Heart left ventricle (tissue), 16 donors: Measurements from ENCODE around the gene ANKRD45. TPM values are rescaled to one million over a fixed set of nuclear protein-coding genes. Genes with fewer than 3 reads are reported as not detected.
A peak's percentile ranks its signal among the peaks of the same experiment; 100 is the strongest.

Experiments used
- ATAC-seq, 4 donors: fragments of 200-7000 bp; cut with Tn5 transposase; one replicate each; pipeline ENCODE4 v1.9.1; 2020 to 2022; ENCODE audit warnings: moderate library complexity in 4 of 4, mild to moderate bottlenecking in 3 of 4, moderate number of reproducible peaks in 1 of 4
- DNase-seq, 5 donors: peaks; one replicate each; pipeline ENCODE4 v3.0.0-alpha.2; 2020
- H3K27ac ChIP-seq, 12 donors: fragments of 200-600 bp; sonication (generic) in 4 of 12; one replicate each; pipeline versions ENCODE4 v1.5.0 to v1.8.0; 2016 to 2022; ENCODE audit warnings: mild to moderate bottlenecking in 2 of 12
- H3K27me3 ChIP-seq, 9 donors: fragments of 200-600 bp; sonication (generic) in 2 of 9; one replicate each; pipeline versions ENCODE4 v1.5.1 to v1.8.0; 2016 to 2022; ENCODE audit warnings: mild to moderate bottlenecking in 3 of 9
- H3K36me3 ChIP-seq, 9 donors: fragments of 200-600 bp; sonication (generic) in 2 of 9; one replicate each; pipeline versions ENCODE4 v1.5.0 to v1.8.0; 2018 to 2022; ENCODE audit warnings: mild to moderate bottlenecking in 2 of 9
- H3K4me1 ChIP-seq, 12 donors: fragments of 200-600 bp; sonication (generic) in 4 of 12; one replicate each; pipeline versions ENCODE4 v1.5.0 to v1.8.0; 2016 to 2022; ENCODE audit warnings: mild to moderate bottlenecking in 3 of 12
- H3K4me3 ChIP-seq, 12 donors: fragments of 200-600 bp; sonication (generic) in 4 of 12; one replicate each; pipeline versions ENCODE4 v1.5.0 to v1.8.0; 2017 to 2022; ENCODE audit warnings: mild to moderate bottlenecking in 9 of 12, moderate library complexity in 4 of 12
- H3K9me3 ChIP-seq, 12 donors: fragments of 200-600 bp; sonication (generic) in 4 of 12; one replicate each; pipeline versions ENCODE4 v1.5.0 to v1.8.0; 2016 to 2022; ENCODE audit warnings: mild to moderate bottlenecking in 1 of 12
- CTCF ChIP-seq, 12 donors: fragments of 200-600 bp; sonication (generic) in 4 of 12; IDR thresholded peaks; one replicate each; pipeline versions ENCODE4 v1.5.0 to v1.8.0; 2018 to 2022; ENCODE audit warnings: antibody characterized with exemption in 12 of 12, mild to moderate bottlenecking in 5 of 12
- POLR2A ChIP-seq, 2 donors: fragments of 450-650 bp; IDR thresholded peaks; one replicate each; pipeline ENCODE4 v1.6.1; 2017; ENCODE audit warnings: antibody characterized with exemption in 2 of 2, mild to moderate bottlenecking in 2 of 2, moderate library complexity in 2 of 2
- WGBS, 4 donors: extraction: QIAGEN DNeasy Blood & Tissue Kit in 2 of 4; methylation state at CpG; one replicate each; pipeline versions ENCODE4 v1.1.5 to v1.1.7; 2013 to 2018; 5-methylcytosine and 5-hydroxymethylcytosine counted together
- intact Hi-C, 10 donors: fragments of 100-400 bp; cut with DNase I; formaldehyde crosslinking; loops; one replicate each; pipeline versions ENCODE4 v1.11.1 to v1.14.2; 2022
- polyA plus RNA-seq, 2 donors: library from polyadenylated mRNA; stranded (reverse); fragments of 200-250 nt; gene quantifications; one replicate each; pipeline ENCODE4 v1.2.3, GENCODE V29; 2013
- total RNA-seq, 9 donors: library from RNA; depleted of rRNA in 2 of 9; stranded (reverse); fragments of >200 nt in 2 of 9; fragmentation: NEBNext Ultra II Directional in 3 of 9; extraction: Animal tissue kit (Norgen Biotek cat#: 25700) in 3 of 9; gene quantifications; one replicate each; pipeline versions ENCODE4 v1.1.0 to v1.2.4, GENCODE V29; 2016 to 2023
- donor health status: ischemic (EF 13 %, LVEDD 7.1; RV severe dilation, severe dysfunction).
- donor health status: healthy with polysubstance abuse.
- donor health status: DM: no; HTN: yes; CAD: no.
- donor health status: DM: no; HTN: no; CAD: no.
- donor health status: ischemic (EF 25% LVEDD 6.9; RV normal size, moderate dysfunction).
- donor health status: ischemic (EF 25% LVEDD 5.7; RV mildly dilated, moderate dysfunction).
- donor health status: healthy.
- donor health status: DM: yes; HTN: yes; CAD: no.
- donor health status: ischemic (EF 35%, LVEDD 5.7; RV mildly dilated, moderate dysfunction).
- donor health status: nonischemic (EF 11% LVEDD 7.7; RV severe dilation, severe dysfunction).
- donor health status: DM: yes; HTN: yes; CAD: no.
- donor health status: PGD.
- donor health status: ischemic (EF 29% LVEDD 5.4; RV normal size, mild dysfunction).
- donor health status: nonischemic (EF 23%, LVEDD 6.1; RV moderate dilation, normal function).

Gene ANKRD45
- total and polyA plus RNA-seq, 11 donors: 0.18 to 0.27 (median 0.25) TPM; not detected in 6

- WGBS, 4 donors: 0 to 1% (median 0%) methylated on average over 43 of the region's 43 CpGs
These were observed 45.3 kb upstream of the ANKRD45 start, which contains the start of gene KLHL20 for GRCh38 chr1:173714759-173715537. Gene KLHL20 (plus strand): TSS chr1:173714981. CDS start chr1:173716044, 1,063 bp downstream.

GRCh38 chr1:173714441-173714758 is 44.7 kb upstream of the ANKRD45 start:
- ATAC-seq (no peak), DNase-seq (no peak)
- H3K27ac ChIP-seq: peak overlapping the region in 11 of 12 donors; percentile 85 to 95 (median 91)
- intact Hi-C loops: loop anchor here in 9 of 10 donors (2.0 to 10.0 kb wide), 7 partner anchors 110 to 292 kb away; partner anchors contain the start of genes PRDX6 (in 2 of the 9), CENPL (in 1 of the 9) and DARS2 (in 1 of the 9)
- peak overlapping the region; percentile 73 to 95 (median 81) for H3K4me3 ChIP-seq
- no peaks in the 10 kb centered on the region for H3K9me3 ChIP-seq
- peaks cover 0 to 18% (median 4%) of the 10 kb centered on the region in 9 donors for H3K27me3 ChIP-seq
- peaks cover 0 to 30% (median 19%) of the 10 kb centered on the region in 12 donors for H3K4me1 ChIP-seq
- no peak for TF ChIP-seq CTCF (IDR thresholded peaks at IDR 0.05)
- TF ChIP-seq POLR2A (IDR thresholded peaks at IDR 0.05): no peak
- peaks cover 0 to 11% (median 0%) of the 10 kb centered on the region in 9 donors for H3K36me3 ChIP-seq
- WGBS, 4 donors: 51 to 60% (median 56%) methylated on average over 3 of the region's 3 CpGs

More at GRCh38 chr1:173714759-173715537, 45.3 kb upstream of the ANKRD45 start, which contains the start of gene KLHL20:
- DNase-seq (peak; percentile 81 to 83 (median 82)), ATAC-seq (peak; percentile 96 to 99 (median 99))
- peaks cover 0 to 13% (median 0%) of the 10 kb centered on the region in 9 donors for H3K27me3 ChIP-seq
- H3K9me3 ChIP-seq: no peaks in the 10 kb centered on the region
- H3K4me1 ChIP-seq: peaks cover 0 to 30% (median 19%) of the 10 kb centered on the region in 12 donors
- H3K27ac ChIP-seq: peak within 1 kb of the TSS; percentile 76 to 95 (median 90)
- intact Hi-C loops: loop anchor here in 9 of 10 donors (2.0 to 10.0 kb wide), 10 partner anchors 107 to 293 kb away; partner anchors contain the start of genes PRDX6 (in 4 of the 9), CENPL (in 2 of the 9), DARS2 (in 2 of the 9) and SLC9C2 (in 1 of the 9)
- peaks cover 0 to 17% (median 0%) of the 10 kb centered on the region in 9 donors for H3K36me3 ChIP-seq
- TF ChIP-seq POLR2A (IDR thresholded peaks at IDR 0.05): peak in 1 of 2 donors; percentile 40
- TF ChIP-seq CTCF (IDR thresholded peaks at IDR 0.05): peak in 3 of 12 donors; percentile 18 to 32 (median 21)
- peak within 1 kb of the TSS; percentile 73 to 95 (median 81) for H3K4me3 ChIP-seq

GRCh38 chr1:173708787-173709186 is 39.1 kb upstream of the ANKRD45 start:
- DNase-seq: no peak
- Histone ChIP-seq H3K36me3 (no peaks in the 10 kb centered on the region), H3K4me3 (no peak overlapping the region), H3K9me3 (no peaks in the 10 kb centered on the region), H3K27me3 (peaks cover 0 to 25% (median 4%) of the 10 kb centered on the region in 9 donors), H3K27ac (no peak overlapping the region), H3K4me1 (no peaks in the 10 kb centered on the region)
- intact Hi-C loops: no loop called here
- WGBS, 4 donors: 54 to 80% (median 72%) methylated on average over 2 of the region's 2 CpGs
- ATAC-seq: no peak
- no peak for TF ChIP-seq CTCF (IDR thresholded peaks at IDR 0.05)
- no peak for TF ChIP-seq POLR2A (IDR thresholded peaks at IDR 0.05)

- Histone ChIP-seq H3K27me3 (peaks cover 0 to 14% (median 3%) of the 10 kb centered on the region in 9 donors), H3K36me3 (no peaks in the 10 kb centered on the region), H3K4me1 (no peaks in the 10 kb centered on the region), H3K27ac (no peak overlapping the region), H3K4me3 (no peak overlapping the region), H3K9me3 (peaks cover 0 to 6% (median 0%) of the 10 kb centered on the region in 12 donors)
- WGBS, 4 donors: 77 to 78% (median 78%) methylated on average over 5 of the region's 5 CpGs
- DNase-seq: no peak
- intact Hi-C loops: no loop called here
- ATAC-seq: no peak
- TF ChIP-seq CTCF (IDR thresholded peaks at IDR 0.05) (no peak), POLR2A (IDR thresholded peaks at IDR 0.05) (no peak)
These were observed 35.5 kb upstream of the ANKRD45 start for GRCh38 chr1:173705117-173705516.
